CD4-positive, alpha-beta T cell (primary cell): Measurements from ENCODE around the gene PSMA4. TPM values are rescaled to one million over a fixed set of nuclear protein-coding genes. Genes with fewer than 3 reads are reported as not detected.

Experiments
- ATAC-seq: fragments of 200-7000 bp; cut with Tn5 transposase; one replicate; pipeline ENCODE4 v1.10.0; 2022; ENCODE audit warnings: mild to moderate bottlenecking; ENCODE audit not compliant: poor library complexity
- CTCF ChIA-PET: fragments of 350-600 bp; sonication (Branson Sonifier 250); formaldehyde crosslinking; loops from one replicate; lab custom pipeline; 2021; ENCODE audit warnings: antibody characterized with exemption, inconsistent platforms; lab: Charles Lee
- POLR2A ChIA-PET: fragments of 350-600 bp; sonication (Branson Sonifier 250); formaldehyde crosslinking; loops from one replicate; lab custom pipeline; 2021; ENCODE audit warnings: antibody characterized with exemption, inconsistent platforms; lab: Charles Lee
- DNase-seq, 14 experiments: peaks; one replicate each; pipeline ENCODE4 v3.0.0-alpha.2; 2013 to 2020; ENCODE audit warnings: mixed read lengths in 2 of 14
- H3K27ac ChIP-seq, 2 donors: one replicate each; pipeline versions ENCODE4 v1.5.1 to v1.7.0; 2013; ENCODE audit warnings: low read length in 2 of 2, low read depth in 1 of 2, mild to moderate bottlenecking in 1 of 2
- H3K27me3 ChIP-seq, 2 experiments: 1 replicate in 1 of 2; 2 replicates in 1 of 2; pipeline versions ENCODE4 v1.6.1 to v1.7.0; 2013; ENCODE audit warnings: low read length in 2 of 2, control low read depth in 1 of 2, mild to moderate bottlenecking in 1 of 2, moderate library complexity in 1 of 2; ENCODE audit not compliant: insufficient read depth in 2 of 2, control insufficient read depth in 1 of 2
- H3K36me3 ChIP-seq: one replicate; pipeline ENCODE4 v1.6.1; 2013; ENCODE audit warnings: low read length, control low read depth; ENCODE audit not compliant: insufficient read depth
- H3K4me1 ChIP-seq: one replicate; pipeline ENCODE4 v1.6.1; 2013; ENCODE audit warnings: low read length, control low read depth; ENCODE audit not compliant: insufficient read depth
- H3K4me3 ChIP-seq: one replicate; pipeline ENCODE4 v1.5.1; 2013; ENCODE audit warnings: mild to moderate bottlenecking, low read length, moderate library complexity
- H3K9me3 ChIP-seq, 2 experiments: 1 replicate in 1 of 2; 2 replicates in 1 of 2; pipeline versions ENCODE4 v1.6.1 to v1.7.0; 2013; ENCODE audit warnings: low read length in 2 of 2, mild to moderate bottlenecking in 2 of 2, control low read depth in 1 of 2, moderate library complexity in 1 of 2; ENCODE audit not compliant: control insufficient read depth in 1 of 2, insufficient read depth in 1 of 2
- H3K27ac Mint-ChIP-seq: one replicate; pipeline ENCODE4 v1.8.0; 2020; ENCODE audit warnings: mixed read lengths
- H3K27me3 Mint-ChIP-seq: one replicate; pipeline ENCODE4 v1.8.0; 2021; ENCODE audit warnings: mixed read lengths
- H3K36me3 Mint-ChIP-seq: one replicate; pipeline ENCODE4 v1.8.0; 2021; ENCODE audit warnings: low read depth, mixed read lengths
- H3K4me1 Mint-ChIP-seq: one replicate; pipeline ENCODE4 v1.8.0; 2021; ENCODE audit warnings: low read depth, mixed read lengths
- H3K4me3 Mint-ChIP-seq: one replicate; pipeline ENCODE4 v1.8.0; 2020; ENCODE audit warnings: mild to moderate bottlenecking, mixed read lengths
- H3K9me3 Mint-ChIP-seq: one replicate; pipeline ENCODE4 v1.8.0; 2020; ENCODE audit warnings: mixed read lengths
- intact Hi-C, 2 experiments: fragments of 100-400 bp; cut with DNase I in 1 of 2; cut with micrococcal nuclease in 1 of 2; formaldehyde crosslinking; loops; one replicate each; pipeline versions ENCODE4 v1.15.1 to v1.9.0; 2023 to 2025; cut with DNase I, micrococcal nuclease
- total RNA-seq, 174 experiments: library from RNA in 2 of 174; stranded (reverse) in 2 of 174; gene quantifications; one replicate each; pipeline ENCODE4 v1.2.3 and lab custom pipeline; 2021 to 2026
- TF ChIP-seq, protein P1 (sequence below): fragments of 200-600 bp; IDR thresholded peaks from one replicate; pipeline ENCODE4 v1.8.0; 2022; ENCODE audit warnings: antibody characterized with exemption, mild to moderate bottlenecking

Gene PSMA4
- total RNA-seq, 2 experiments from 2014 or later: 65.5 to 66.4 TPM

GRCh38 chr15:78550194-78550593, 9.9 kb downstream of the PSMA4 start:
- intact Hi-C loops: no loop called here
- no peak for ATAC-seq
- Histone ChIP-seq H3K27me3 (no peaks in the 10 kb centered on the region), H3K9me3 (no peaks in the 10 kb centered on the region), H3K4me3 (no peak overlapping the region), H3K27ac (no peak overlapping the region), H3K4me1 (no peaks in the 10 kb centered on the region), H3K36me3 (peaks cover 56% of the 10 kb centered on the region)
- TF ChIP-seq, protein P1, sequence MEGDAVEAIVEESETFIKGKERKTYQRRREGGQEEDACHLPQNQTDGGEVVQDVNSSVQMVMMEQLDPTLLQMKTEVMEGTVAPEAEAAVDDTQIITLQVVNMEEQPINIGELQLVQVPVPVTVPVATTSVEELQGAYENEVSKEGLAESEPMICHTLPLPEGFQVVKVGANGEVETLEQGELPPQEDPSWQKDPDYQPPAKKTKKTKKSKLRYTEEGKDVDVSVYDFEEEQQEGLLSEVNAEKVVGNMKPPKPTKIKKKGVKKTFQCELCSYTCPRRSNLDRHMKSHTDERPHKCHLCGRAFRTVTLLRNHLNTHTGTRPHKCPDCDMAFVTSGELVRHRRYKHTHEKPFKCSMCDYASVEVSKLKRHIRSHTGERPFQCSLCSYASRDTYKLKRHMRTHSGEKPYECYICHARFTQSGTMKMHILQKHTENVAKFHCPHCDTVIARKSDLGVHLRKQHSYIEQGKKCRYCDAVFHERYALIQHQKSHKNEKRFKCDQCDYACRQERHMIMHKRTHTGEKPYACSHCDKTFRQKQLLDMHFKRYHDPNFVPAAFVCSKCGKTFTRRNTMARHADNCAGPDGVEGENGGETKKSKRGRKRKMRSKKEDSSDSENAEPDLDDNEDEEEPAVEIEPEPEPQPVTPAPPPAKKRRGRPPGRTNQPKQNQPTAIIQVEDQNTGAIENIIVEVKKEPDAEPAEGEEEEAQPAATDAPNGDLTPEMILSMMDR: no peak
- H3K4me3 Mint-ChIP-seq: no peak overlapping the region
- peaks cover 64% of the 10 kb centered on the region for H3K36me3 Mint-ChIP-seq
- ChIA-PET CTCF (interaction anchor here (1.8 kb wide), 1 partner anchor 9 kb away, joined by 5 read pairs; the partner anchor contains the start of gene PSMA4), POLR2A (no interaction called here)
- H3K27me3 Mint-ChIP-seq: no peaks in the 10 kb centered on the region
- DNase-seq: no peak
- no peak overlapping the region for H3K27ac Mint-ChIP-seq
- no peaks in the 10 kb centered on the region for H3K9me3 Mint-ChIP-seq
- peaks cover 4% of the 10 kb centered on the region for H3K4me1 Mint-ChIP-seq

DNA sequence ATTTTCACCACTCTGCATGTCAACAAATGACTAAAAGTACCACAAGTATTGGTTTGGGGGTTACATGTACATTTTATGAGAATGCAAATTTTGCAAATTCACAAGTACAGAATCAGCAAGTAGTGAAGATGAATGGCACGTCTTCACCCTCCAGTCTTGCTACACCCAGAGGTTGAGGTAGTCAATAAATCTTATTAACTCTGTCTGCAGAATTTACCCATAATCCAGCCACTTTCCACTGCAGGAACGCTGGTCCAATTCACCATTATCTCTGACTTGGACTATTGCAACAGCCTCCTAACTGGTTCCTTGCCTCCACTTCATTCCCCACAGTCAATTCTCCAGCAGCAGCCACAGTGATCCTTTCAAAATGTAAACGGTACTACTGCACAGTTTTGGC, 10.6 kb downstream of the PSMA4 start:
- no peak for DNase-seq
- TF ChIP-seq, protein P1: no peak
- H3K4me1 Mint-ChIP-seq: no peaks in the 10 kb centered on the region
- no peak overlapping the region for H3K27ac Mint-ChIP-seq
- no peaks in the 10 kb centered on the region for H3K9me3 Mint-ChIP-seq
- ChIA-PET POLR2A (interaction anchor here (2.4 kb wide), 1 partner anchor 10 kb away, joined by 8 read pairs; the partner anchor contains the start of gene PSMA4), CTCF (interaction anchor here (1.8 kb wide), 1 partner anchor 10 kb away, joined by 5 read pairs; the partner anchor contains the start of gene PSMA4)
- H3K9me3 ChIP-seq: no peaks in the 10 kb centered on the region
- no peak overlapping the region for H3K4me3 Mint-ChIP-seq
- intact Hi-C loops: no loop called here
- peaks cover 57% of the 10 kb centered on the region for H3K36me3 Mint-ChIP-seq
- no peaks in the 10 kb centered on the region for H3K27me3 ChIP-seq
- peaks cover 50% of the 10 kb centered on the region for H3K36me3 ChIP-seq
- ATAC-seq: no peak
- no peak overlapping the region for H3K4me3 ChIP-seq
- H3K27me3 Mint-ChIP-seq: no peaks in the 10 kb centered on the region
- H3K27ac ChIP-seq: no peak overlapping the region
- H3K4me1 ChIP-seq: no peaks in the 10 kb centered on the region

GRCh38 chr15:78551902-78552301, 11.7 kb downstream of the PSMA4 start:
- intact Hi-C loops: no loop called here
- ATAC-seq (no peak), DNase-seq (no peak)
- Histone ChIP-seq H3K27ac (no peak overlapping the region), H3K36me3 (peaks cover 40% of the 10 kb centered on the region), H3K9me3 (no peaks in the 10 kb centered on the region), H3K4me1 (no peaks in the 10 kb centered on the region), H3K27me3 (no peaks in the 10 kb centered on the region), H3K4me3 (no peak overlapping the region)
- Mint-ChIP-seq H3K27ac (no peak overlapping the region), H3K4me3 (no peak overlapping the region), H3K9me3 (no peaks in the 10 kb centered on the region), H3K4me1 (no peaks in the 10 kb centered on the region), H3K27me3 (no peaks in the 10 kb centered on the region), H3K36me3 (peaks cover 47% of the 10 kb centered on the region)
- ChIA-PET POLR2A (interaction anchor here (1.0 to 2.4 kb wide), 3 partner anchors 10 to 14 kb away, joined by 4 to 8 read pairs (median 5); partner anchors contain the start of gene PSMA4), CTCF (no interaction called here)
- TF ChIP-seq, protein P1: no peak
